HG03159 (cell line): ENCODE results near the gene FGF14.
A peak's percentile ranks its signal among the peaks of the same experiment; 100 is the strongest.

Experiments
- ATAC-seq: cut with Tn5 transposase; IDR thresholded peaks from one replicate; pipeline ENCODE4 v1.9.1; 2021; ENCODE audit warnings: mild to moderate bottlenecking, moderate library complexity; ENCODE audit not compliant: unreplicated experiment

The FGF14 gene

DNA sequence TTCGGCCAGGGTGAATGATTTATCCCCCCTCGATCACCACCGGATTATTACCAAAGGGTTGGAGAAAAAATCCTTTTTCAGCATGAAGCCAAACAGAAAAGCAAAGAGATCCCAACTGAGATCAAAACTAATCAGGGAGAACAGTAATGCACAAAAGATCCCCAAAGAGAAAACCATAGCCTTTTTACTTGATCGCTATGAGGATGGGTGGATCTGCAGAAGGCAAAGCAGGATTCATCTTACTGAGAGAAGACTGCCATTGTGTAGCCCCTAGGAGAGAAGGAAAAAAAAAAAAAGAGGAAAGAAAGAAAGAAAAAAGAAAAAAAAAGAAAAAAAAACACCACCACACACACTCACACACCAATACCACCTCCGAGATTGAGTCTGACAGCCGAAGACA, at the start of gene FGF14:
FGF14 (minus strand) TSS at position 283 of the 400 bp plus-strand sequence.
- no peak for ATAC-seq

DNA sequence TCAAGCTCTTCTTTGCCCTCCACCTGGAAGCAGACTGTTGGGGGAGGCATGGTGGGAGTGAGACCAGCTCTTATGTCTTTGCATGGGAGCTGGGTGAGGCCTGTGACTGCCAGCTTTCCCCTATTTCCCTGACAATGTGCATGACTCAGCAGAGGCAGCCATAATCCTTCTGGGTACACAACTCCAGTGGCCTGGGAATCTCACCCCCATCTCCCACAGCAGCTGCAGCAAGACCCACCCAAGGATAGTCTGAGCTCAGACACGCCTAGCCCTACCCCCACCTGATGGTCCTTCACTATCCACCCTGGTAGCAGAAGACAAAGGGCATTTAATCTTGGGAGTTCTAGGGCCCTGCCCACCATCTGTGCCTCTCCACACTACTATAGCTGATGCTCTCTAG, 41.4 kb upstream of the FGF14 start:
- no peak for ATAC-seq

DNA sequence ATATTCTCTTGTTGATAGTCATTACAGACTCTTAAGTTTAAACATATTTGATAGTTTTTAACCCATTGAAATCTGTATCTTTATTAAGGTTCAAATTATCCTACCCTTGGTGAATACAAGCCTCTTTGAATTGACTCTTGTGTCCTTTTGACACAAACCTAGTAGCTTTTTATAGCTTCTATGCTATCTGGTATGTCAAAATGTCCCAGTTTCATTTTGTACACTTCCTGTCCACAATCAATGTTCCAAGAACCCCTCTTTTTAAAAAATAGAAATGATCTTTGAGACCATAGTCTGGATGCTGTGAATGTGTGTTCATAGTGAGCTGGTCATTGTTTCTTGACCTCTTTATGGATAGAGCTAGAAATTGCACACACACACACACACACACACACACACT, 39.2 kb upstream of the FGF14 start:
- peak; percentile 47 for ATAC-seq

GRCh38 chr13:102440259-102440936, 38.5 kb upstream of the FGF14 start:
- peak; percentile 59 for ATAC-seq

DNA sequence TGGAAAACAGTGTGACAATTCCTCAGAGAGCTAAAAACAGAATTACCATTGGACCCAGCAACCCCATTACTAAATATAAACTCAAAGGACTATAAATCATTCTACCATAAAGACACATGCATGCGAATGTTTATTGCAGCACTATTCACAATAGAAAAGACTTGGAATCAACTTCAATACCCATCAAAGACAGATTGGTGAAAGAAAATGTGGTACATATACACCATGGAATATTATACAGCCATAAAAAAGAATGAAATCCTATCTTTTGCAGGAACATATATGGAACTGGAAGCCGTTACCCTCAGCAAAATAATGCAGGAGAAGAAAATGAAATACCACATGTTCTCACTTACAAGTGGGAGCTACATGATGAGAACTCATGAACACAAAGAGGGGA, 20.8 kb upstream of the FGF14 start:
- no peak for ATAC-seq

GRCh38 chr13:102405499-102406100, 3.8 kb upstream of the FGF14 start:
- ATAC-seq = no peak

DNA sequence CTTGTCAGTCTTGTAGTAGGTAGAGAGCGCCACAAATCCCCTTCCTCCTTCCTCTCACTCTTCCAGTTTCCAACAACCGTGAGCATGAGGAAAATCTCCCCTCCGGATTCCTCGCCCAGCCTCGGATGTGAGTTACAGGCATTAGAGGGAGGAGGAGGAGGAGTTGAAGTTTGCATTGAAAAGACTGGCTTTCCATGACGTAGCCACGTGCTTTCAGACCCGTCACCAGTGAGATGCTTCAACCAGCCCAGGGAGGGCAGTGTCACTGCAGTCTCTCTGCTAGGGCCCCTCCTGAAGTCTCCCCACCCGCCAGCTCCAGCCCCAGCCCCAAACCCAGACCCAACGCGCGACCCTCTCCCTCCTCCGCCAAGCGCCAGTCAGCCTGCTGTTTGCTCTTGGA, 442 bp upstream of the FGF14 start:
- peak; percentile 51 for ATAC-seq

- no peak for ATAC-seq
These were observed 583 bp downstream of the FGF14 start for GRCh38 chr13:102401265-102401664.

DNA sequence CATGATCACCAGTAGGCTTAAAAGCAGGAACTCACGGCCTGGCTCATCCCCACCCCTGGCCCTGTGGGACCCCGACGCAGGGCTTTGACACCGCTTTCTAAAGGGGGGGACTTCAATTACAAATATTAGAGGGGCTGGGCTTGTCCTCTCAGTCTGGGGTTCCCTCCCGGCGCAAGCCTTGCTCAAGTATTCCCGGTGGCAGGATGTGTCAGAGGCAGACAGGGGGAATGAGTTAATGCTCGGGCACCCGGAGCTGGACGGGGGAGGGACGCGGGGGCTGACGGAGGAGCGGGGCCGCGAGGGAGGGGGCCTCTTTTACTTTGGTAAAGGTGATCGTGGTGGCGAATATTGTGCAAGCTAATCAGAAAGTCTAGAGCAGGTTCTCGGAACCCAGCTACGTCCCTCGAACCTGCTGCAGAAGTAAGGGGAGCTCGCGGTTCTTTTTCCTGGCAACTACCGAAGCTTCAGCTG, 1.1 kb downstream of the FGF14 start:
- no peak for ATAC-seq

- peak; percentile 37 for ATAC-seq
These were observed 1.8 kb downstream of the FGF14 start for GRCh38 chr13:102399791-102400674.

DNA sequence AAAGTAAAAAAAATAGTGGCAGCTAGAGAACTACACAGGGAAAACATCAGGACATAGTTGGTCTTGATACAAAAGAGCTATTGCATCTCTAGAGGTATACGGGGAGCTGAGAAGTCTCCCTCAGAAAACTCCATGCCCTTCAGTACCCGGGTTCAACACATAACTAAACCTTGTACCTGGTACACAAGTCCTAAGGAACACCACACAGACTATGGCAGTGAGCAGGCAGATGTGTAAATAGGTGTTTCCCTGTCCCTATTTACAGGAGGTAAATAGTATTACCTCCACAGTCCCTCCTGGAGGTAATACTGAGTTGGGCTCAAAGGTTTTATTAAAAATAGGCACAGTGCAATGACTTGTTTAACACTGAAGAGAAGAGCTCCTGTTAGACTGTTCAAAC, 5.9 kb downstream of the FGF14 start:
- ATAC-seq = no peak

DNA sequence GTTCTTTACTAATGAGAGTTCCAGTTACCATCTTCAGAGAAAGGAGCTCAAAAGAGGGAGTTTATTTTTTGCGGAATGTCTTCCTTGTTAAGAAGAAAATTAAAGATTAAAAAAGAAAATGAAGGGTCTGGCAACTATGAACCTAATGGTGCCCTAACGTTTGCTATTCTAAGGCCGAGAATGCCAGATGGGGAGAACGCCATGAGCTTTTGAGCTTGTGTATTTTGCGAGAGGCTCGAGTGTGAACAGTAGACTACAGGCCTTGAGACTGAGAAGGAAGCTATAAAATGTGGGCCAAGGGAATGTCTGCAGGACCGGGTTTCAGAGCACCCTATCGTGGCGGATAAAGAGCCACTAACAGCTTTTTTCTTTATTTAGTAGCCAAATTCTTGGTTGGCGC, 6.7 kb downstream of the FGF14 start:
- ATAC-seq = no peak

DNA sequence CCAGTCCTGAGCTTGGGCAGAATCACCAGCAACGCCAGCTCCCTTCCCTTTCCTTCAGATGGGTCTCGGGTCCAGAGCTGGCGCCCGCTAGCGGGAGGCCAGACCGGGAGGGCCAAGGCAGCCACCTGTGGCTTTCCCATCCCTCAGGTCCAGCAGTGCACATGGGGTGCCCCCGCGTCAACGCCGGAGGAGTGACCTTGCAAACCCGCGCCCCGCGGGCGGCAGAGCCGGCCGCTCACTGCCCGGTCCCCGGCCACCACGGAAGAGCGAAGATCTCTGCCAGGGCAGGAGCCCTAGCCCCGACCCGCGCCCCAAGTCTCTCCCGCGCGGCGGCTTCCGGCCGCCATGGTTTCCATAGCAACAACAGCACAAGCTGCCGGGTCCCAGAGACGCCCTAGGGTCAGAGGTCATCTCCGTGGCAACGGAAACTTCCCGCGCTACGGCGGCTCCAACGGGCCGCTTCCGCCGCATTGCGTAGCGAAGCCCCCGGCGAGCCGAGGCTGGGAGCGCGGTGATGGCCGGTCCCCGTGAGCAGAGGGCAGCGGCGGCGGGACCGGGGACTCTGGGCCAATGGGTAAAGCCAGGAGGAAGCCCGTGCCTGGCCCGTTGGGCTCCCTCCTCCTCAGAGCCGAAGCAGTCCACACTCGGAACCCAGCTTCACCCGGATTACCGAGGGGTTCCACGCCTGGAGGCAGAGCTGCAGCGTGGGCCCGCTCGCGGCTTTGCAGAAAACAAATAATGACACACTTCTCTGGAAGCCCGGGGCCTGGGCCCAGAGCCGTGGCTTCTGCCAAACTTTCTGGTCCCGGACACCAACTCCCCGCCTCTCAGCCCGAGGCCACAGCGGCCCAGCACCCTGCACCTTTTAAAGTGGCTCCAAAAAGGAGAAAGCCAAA, 7.4 kb downstream of the FGF14 start:
- peak; percentile 94 for ATAC-seq

- no peak for ATAC-seq
These were observed 9.2 kb downstream of the FGF14 start for GRCh38 chr13:102392481-102393209.

- no peak for ATAC-seq
These were observed 15.4 kb downstream of the FGF14 start for GRCh38 chr13:102386461-102386860.

DNA sequence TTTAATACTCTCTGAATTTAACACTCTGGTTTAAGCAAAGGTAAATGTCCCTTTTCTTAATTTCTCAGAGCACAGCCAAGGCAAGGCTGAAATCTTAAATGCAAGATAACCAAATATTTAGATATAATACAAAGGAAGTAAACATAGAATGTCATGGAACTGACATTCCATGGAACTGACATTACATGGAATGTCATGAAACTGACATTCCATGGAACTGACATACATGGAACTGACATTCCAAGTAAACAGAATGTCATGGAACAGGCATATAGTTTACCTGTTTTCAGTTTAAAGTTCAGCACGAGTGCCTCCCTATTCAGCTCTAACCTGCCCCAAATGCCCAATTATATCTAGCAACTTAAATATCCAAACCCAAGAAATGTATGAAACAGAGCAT, 21.8 kb downstream of the FGF14 start:
- ATAC-seq = no peak

DNA sequence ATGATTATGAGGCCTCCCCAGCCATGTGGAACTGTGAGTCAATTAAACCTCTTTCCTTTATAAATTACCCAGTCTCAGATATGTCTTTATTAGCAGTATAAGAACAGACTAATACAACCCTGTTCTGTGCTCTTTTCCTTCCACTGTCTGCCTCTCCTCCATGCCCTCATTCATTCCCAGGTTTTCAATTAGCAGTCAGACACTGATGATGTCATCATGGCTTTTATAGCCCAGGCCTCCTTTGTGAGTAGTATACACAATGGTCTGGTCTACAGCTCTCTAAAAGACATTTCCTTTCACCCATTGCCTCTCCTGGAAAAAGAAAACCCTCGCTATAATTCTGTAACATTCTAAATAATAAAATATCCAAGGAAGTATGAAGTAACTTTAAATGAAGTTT, 25.5 kb downstream of the FGF14 start:
- no peak for ATAC-seq

- ATAC-seq = no peak
These were observed 27.1 kb downstream of the FGF14 start for GRCh38 chr13:102374726-102375125.

DNA sequence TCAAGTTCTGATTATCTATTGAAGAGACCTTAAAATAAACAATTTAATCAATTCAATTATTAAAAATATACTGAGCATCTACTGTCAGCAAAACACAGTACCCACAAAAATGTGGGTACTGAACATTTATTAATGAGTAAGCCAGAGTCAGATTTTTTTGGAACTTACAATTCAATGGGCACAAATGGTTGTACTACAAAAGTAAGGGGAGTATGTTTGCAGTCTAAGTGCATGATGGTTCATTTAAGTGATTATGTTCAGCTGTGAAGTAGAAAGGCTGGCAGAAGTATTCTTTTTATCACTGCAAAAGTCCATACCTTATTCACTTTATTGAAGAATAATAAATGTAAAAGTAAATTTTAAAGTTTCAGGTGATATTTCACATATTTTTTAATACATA, 27.6 kb downstream of the FGF14 start:
- ATAC-seq = no peak

- no peak for ATAC-seq
These were observed 28.6 kb downstream of the FGF14 start for GRCh38 chr13:102373221-102373620.
